GM23248 (cell line): Measurements from ENCODE around the gene KIZ.

Source experiments
- EZH2 ChIP-seq: fragments of 200-600 bp; sonication (generic); IDR thresholded peaks from 2 replicates; pipeline ENCODE4 v1.6.1; 2018; ENCODE audit warnings: antibody characterized with exemption, mild to moderate bottlenecking; ENCODE audit not compliant: insufficient read depth, poor library complexity, severe bottlenecking
- EZH2phosphoT487 ChIP-seq: fragments of 200-600 bp; sonication (generic); IDR thresholded peaks from 2 replicates; pipeline ENCODE4 v1.6.1; 2018; ENCODE audit warnings: antibody characterized with exemption, moderate library complexity, mild to moderate bottlenecking, low read depth; ENCODE audit not compliant: insufficient read depth

- TF ChIP-seq EZH2 (peak; percentile 82), EZH2phosphoT487 (no peak)
These were observed 22.1 kb upstream of the KIZ start for GRCh38 chr20:21103582-21104465.
